SIG-M5 treated with dmso at 0.1 percent for 504 hours (cell line): ENCODE results near the gene PARP6.
"Not testable (repeated sequence)": the region's sequence is repeated elsewhere in the genome, so short reads cannot be mapped to it uniquely, and the experiment has no call there.

Experiments
- DNase-seq: peaks from one replicate; lab custom pipeline; 2025; ENCODE audit not compliant: unreplicated experiment; lab: John Stamatoyannopoulos, UW

The PARP6 gene

GRCh38 chr15:72281713-72282112, 9.4 kb upstream of the PARP6 start:
- no peak for DNase-seq

- no peak for DNase-seq
Observed at GRCh38 chr15:72280751-72281150, 8.4 kb upstream of the PARP6 start.

DNA sequence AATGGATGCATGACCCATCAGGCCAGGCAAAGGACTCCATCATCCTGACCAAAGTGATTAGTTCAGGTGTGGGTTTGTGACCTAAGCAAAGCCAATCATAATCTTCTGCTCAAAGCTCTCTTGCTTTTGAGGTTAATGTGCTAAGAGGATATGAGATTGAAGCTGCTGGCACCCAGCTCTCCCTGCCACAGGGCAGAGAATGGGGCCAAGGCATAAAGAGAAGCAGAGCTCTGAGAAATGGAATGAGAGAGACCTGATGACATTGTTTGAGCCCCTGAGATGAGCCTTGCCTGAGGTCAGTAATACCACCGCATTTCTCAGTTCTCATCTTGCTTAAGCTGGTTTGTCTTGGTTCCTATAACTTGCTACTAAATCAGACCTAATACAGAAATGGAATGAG, 6.4 kb upstream of the PARP6 start:
- DNase-seq, result no peak

- no peak for DNase-seq
Observed at GRCh38 chr15:72276326-72276700, 4.0 kb upstream of the PARP6 start.

- DNase-seq, result not testable (repeated sequence)
Observed at GRCh38 chr15:72275635-72276325, 3.4 kb upstream of the PARP6 start.

DNA sequence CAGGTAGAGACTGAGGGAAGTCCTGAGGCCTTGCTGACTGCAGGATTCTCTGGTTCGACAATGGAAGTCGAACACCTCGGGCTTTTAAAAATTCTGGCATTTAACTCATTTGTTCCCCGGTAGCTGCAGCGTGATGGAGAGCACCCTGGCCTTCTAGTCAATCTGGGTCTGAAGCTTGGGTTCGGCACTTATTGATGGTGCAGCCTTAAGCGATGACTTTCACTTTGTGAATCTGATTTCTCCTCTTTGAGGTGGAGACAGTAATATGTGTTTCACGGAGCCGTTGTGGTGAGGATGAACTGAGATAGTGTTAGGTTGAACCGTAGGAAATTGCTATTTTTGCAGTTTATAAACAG, 621 bp upstream of the PARP6 start:
- no peak for DNase-seq

GRCh38 chr15:72271895-72272212, 500 bp downstream of the PARP6 start:
- DNase-seq, result no peak

DNA sequence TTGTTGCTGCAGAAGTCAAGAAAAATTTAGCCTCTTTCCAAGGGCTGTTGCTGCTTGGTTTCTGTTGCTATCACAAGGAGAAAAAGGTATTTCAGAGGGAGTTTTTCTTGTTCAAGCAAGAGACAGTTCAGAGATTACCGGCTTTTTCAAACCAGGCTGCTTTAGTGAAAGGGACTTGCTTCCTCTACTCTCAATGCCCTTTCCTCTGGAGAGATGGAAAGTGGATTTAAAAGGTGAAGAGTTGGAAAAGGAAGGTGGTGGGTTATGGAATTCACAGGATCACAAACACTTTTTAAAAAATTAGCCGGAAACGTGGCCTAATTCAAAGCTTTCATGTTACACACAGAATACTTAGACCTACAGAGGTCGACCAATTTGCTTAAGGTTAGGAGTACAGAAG, 1.1 kb downstream of the PARP6 start:
- no peak for DNase-seq

- DNase-seq, result no peak
Observed at GRCh38 chr15:72269739-72270138, 2.6 kb downstream of the PARP6 start.

DNA sequence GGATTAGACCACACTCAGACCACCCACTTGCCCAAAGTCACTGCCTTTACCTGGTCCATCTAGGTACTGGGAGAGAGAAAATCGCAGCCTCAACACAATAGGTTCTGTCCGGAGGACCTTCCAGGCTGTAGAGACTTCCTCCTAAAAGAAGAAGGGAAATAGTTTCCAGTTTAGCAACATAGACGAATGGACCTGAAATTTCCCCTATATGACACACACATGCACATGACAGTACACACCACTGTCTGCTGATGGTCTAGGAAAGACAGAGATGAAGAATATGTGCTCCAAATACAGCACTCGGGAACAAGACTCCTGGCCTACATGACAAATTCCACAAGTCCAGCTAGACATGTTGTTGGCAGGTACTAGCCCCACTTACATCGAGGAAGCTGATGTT, 7.3 kb downstream of the PARP6 start:
- DNase-seq, result no peak

DNA sequence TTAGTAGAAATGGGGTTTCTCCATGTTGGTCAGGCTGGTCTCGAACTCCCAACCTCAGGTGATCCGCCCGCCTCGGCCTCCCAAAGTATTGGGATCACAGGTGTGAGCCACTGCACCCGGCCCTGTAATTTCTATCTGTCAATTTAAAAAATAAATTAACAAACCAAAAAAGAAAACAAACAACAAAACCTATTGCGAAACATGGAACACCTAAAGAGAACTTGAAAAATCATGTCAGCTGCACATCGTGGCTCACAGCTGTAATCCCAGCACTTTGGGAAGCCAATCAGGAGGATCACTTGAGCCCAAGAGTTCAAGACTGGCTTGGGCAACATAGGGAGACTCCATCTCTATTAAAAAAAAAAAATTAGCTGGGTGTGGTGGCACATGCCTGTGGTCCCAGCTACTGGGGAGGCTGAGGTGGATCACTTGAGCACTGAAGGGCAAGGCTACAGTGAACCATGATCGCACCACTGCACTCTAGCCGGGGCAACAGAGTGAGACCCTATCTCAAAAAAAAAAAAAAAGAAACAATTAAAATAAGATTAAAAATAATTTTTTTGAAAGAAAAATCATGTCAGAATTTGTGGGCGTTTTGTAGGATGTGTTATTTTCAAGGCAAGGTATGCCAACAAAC, 19.6 kb downstream of the PARP6 start:
- no peak for DNase-seq

- DNase-seq, result peak; percentile 2
Observed at GRCh38 chr15:72249142-72249810, 23.1 kb downstream of the PARP6 start.

DNA sequence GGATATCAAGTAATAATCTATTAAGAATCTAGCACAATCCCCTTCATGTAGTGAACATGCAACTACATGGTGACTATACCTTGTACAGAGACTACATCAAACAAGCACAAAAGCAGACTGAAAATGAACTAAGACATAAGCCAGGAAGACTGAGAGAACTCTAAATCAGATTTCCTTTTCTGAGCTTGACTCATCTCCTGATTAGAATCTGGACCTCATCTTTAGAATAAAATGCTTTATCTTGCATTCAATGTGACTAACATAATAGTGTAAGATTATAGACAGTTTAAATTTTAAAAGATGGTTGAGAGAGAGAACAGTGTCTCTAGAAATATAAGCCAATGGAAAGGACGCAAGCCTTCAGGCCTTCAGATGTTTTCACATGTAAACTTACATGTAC, 23.8 kb downstream of the PARP6 start:
- no peak for DNase-seq

DNA sequence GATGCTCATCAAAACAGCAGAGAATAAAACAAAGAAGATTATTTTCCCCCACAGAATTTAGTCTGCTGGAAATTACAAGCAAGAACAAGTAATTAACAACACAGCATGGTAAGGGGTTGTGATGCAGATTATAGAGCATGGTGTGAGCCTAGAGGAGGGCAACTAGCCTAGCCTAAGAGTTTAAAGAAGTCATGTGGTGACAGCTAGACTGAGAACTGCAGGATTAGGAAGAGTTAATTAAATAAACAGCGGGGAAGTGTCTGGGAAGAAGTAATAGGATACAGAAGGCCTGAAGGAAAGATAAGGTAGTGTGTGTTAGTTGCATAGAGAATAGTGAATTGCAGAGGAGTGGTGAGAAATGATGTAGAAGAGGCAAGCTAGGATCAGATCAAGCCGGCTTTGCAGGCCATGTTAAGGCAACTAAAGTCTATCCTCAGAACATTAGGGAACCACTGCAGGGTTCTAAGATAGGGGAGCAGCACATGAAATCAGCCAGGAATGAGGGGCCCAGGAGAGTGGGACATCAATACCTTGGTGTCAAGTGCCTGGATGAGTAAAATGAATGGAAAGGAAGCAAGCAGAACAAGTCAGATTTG, 29.5 kb downstream of the PARP6 start:
- no peak for DNase-seq

DNA sequence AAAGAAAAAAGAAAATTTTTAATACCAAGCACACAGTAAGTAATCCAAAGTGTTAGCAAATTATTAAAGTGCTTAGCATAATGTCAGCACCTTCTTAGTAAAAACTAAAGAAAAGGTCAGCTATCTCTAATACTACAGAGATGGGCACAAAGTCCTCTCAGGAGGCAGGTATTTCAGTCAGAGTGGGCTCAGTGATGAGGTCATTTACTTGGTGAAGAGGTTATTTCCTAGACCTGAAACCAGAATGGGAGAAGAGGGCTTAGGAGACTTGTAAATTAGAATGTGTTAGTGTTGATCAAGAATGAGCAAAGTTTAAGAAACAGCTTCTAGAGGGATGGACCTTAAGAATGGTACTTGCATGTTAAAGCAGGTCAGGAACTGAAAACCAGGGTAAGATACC, 32.7 kb downstream of the PARP6 start:
- DNase-seq, result no peak

- no peak for DNase-seq
Observed at GRCh38 chr15:72238586-72238985, 33.8 kb downstream of the PARP6 start.

GRCh38 chr15:72237853-72238224, 34.5 kb downstream of the PARP6 start:
- DNase-seq, result no peak

GRCh38 chr15:72237029-72237852, 35.1 kb downstream of the PARP6 start:
- DNase-seq, result peak; percentile 94

GRCh38 chr15:72236381-72237003, 35.9 kb downstream of the PARP6 start:
- no peak for DNase-seq

- DNase-seq, result no peak
Observed at GRCh38 chr15:72235298-72235697, 37.1 kb downstream of the PARP6 start.

DNA sequence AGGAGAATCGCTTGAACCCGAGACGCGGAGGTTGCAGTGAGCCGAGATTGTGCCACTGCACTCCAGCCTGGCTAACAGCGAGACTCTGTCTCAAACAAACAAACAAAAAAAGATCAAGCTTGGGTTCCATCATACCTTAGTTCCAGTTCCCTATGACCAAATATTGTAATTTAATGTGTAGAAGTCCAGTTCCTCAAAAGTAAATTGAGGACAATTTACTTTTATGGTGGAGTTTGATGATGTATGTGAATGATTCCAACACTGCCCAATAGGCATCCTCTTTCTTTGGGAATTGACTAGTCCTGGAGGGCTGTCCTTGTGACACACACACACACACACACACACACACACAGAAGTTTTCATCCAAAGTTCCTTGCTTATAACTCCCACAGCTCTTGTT, 38.6 kb downstream of the PARP6 start:
- no peak for DNase-seq
